Ammon's horn (tissue), 1 donor: Measurements from ENCODE around the gene RHBDL1.
"Not testable (repeated sequence)": the region's sequence is repeated elsewhere in the genome, so short reads cannot be mapped to it uniquely, and the experiment has no call there.

Source experiments
- DNase-seq: peaks from one replicate; pipeline ENCODE4 v3.0.0-alpha.2; 2016; ENCODE audit warnings: low spot score

RHBDL1 gene

GRCh38 chr16:706189-707061 is 31.0 kb downstream of the RHBDL1 start:
- DNase-seq, result no peak

GRCh38 chr16:707062-707538 is 31.6 kb downstream of the RHBDL1 start:
- DNase-seq, result no peak

GRCh38 chr16:708019-708418 is 32.5 kb downstream of the RHBDL1 start:
- DNase-seq, result no peak

GRCh38 chr16:708959-709358 is 33.5 kb downstream of the RHBDL1 start:
- DNase-seq, result no peak

GRCh38 chr16:709566-710499 is 34.4 kb downstream of the RHBDL1 start:
- DNase-seq, result peak; percentile 96

GRCh38 chr16:710500-711075 is 35.1 kb downstream of the RHBDL1 start:
- DNase-seq, result no peak

- no peak for DNase-seq
Observed at GRCh38 chr16:711084-711483, 35.6 kb downstream of the RHBDL1 start.

- peak; percentile 85 for DNase-seq
Observed at GRCh38 chr16:711548-712320, 36.3 kb downstream of the RHBDL1 start.

GRCh38 chr16:712740-713250 is 37.3 kb downstream of the RHBDL1 start:
- DNase-seq, result not testable (repeated sequence)

GRCh38 chr16:714079-714478 is 38.6 kb downstream of the RHBDL1 start:
- DNase-seq, result no peak

- DNase-seq, result peak; percentile 91
Observed at GRCh38 chr16:714558-715476, 39.3 kb downstream of the RHBDL1 start, which contains the start of gene METRN. Gene METRN, plus strand, starts transcription at chr16:715118. Its CDS starts 172 bp downstream, at chr16:715290.

GRCh38 chr16:715477-716199 is 40.2 kb downstream of the RHBDL1 start:
- DNase-seq, result no peak

GRCh38 chr16:716200-716568 is 40.7 kb downstream of the RHBDL1 start:
- peak; percentile 96 for DNase-seq

- no peak for DNase-seq
Observed at GRCh38 chr16:716768-717325, 41.4 kb downstream of the RHBDL1 start.

- DNase-seq, result no peak
Observed at GRCh38 chr16:717450-718245, 42.2 kb downstream of the RHBDL1 start.

GRCh38 chr16:718389-718788 is 42.9 kb downstream of the RHBDL1 start:
- no peak for DNase-seq

- no peak for DNase-seq
Observed at GRCh38 chr16:718922-719321, 43.5 kb downstream of the RHBDL1 start.

GRCh38 chr16:719815-720446 is 44.5 kb downstream of the RHBDL1 start:
- no peak for DNase-seq
